ENCODE measurements around the gene TXNDC2.
"Not testable (repeated sequence)": the region's sequence is repeated elsewhere in the genome, so short reads cannot be mapped to it uniquely, and the experiment has no call there.

Gene TXNDC2

DNA sequence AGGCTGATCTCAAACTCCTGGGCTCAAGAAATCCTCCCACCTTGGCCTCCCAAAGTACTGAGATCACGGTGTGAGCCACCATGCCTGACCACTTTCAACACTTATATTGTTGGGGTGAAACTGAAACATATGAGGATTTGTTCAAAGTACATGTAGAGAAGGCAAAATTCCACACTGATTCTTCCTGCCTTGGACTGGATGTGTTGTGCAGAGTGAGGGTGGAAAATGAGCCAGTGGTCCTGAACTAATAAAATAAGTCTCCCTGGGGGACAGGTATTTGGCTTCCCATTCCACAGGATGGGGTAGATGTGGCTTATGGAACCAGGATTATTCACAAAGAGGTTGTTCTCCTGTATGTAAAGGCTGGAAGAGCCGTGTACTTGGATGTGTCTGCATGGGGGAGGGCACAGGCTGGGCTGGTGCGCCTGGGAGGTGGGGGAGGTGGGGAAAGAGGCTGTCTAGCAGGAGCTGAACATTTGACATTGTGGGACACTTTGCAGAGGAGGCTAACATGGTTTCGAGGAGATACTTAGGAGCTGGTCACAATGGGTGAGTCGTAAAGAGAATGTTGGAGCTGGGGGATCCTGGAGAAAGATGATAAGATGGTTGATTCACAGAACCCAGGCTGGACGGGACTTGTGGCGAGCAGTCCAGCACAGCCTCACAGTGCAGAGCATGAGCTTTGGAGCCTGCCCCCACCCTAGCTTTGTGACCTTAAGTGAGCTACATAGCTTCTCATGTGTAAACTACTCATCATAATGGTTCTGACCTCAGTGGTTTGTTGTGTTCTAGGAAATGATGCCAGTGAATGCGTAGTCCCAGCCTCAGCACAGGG is at the start of gene TXNDC2:
Gene TXNDC2 (plus strand): TSS at position 804 of the 835 bp plus-strand sequence. CDS start 708 bp downstream, outside the sequence.
- in situ Hi-C loops (cut with MboI; ENCODE audit: low sequenced_read_pairs), result no loop called here

DNA sequence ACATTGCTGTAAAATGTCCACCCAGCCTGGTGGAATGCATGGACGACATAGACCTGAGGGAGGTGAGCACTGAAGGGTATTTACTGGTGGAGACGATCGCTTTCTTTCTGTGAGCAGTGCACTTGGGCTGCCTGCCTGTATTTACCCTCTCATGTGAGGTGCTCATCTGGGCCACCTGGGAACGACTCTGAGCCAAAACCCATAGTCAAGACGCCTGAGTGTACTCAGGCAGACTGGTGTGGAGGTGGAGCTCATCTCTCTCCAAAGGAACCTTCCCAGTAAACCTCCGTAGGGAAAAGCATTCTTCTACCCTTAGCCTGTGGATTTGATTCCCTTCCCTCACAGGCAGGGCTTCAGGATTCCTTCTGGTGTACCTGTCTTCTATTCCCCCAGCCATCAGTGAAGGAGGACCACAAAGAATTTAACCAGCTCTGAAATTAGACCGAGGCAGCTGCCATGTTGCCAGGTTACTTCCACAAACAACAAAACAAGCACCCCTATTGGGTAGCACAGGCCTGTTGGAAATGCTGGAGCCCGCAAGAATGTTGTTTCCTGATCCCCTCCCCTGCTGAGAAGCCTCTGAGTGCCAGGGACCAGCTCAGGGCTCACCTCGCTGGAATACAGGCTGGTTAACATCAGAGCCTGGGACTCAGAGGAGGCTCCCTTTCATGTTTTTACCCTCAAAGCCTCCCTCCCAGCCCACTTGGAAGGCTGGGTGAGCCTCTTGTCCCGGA is 47.5 kb upstream of the TXNDC2 start:
- in situ Hi-C loops (cut with MboI; ENCODE audit: low sequenced_read_pairs), result no loop called here

DNA sequence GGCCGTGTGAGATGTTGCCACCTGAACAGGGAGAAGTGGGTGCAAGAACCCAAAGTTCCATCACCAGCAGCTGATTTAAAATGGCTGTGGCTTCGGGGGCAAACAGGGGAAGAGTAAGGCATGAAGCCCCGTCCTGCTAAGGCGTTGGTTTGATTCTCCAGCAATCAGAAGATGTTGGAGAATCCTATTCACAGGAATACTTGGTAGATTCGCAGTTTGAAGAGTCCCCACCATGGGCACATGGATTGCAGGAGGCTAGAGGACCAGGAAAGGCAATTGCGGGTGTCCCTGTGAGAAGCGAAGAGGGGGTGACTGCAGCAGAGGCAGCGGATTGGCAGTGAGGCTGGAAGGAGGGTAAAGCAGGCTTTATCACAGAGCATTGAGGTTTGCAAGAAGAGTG is 46.6 kb upstream of the TXNDC2 start:
- in situ Hi-C loops (cut with MboI; ENCODE audit: low sequenced_read_pairs), result no loop called here

DNA sequence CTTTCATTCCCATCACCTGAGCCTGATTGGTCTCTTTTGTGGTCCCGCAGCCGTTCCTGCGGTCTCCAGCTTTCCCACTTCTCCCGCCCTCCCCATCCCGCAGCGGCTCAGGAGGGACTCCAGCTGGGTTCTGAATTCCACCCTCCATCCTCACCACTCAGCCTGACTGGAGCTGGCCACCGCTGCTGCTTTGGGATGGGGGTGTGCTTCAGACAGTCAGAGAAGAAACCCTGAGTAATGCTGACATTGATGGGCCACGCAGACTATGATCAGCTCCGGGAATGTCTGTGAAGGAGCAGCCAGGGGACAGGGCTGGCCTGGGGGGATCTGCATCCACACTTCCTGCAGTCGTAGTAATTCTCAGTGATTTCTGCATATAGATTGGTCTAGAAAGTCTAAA is 45.9 kb upstream of the TXNDC2 start:
- in situ Hi-C loops (cut with MboI; ENCODE audit: low sequenced_read_pairs), result no loop called here

DNA sequence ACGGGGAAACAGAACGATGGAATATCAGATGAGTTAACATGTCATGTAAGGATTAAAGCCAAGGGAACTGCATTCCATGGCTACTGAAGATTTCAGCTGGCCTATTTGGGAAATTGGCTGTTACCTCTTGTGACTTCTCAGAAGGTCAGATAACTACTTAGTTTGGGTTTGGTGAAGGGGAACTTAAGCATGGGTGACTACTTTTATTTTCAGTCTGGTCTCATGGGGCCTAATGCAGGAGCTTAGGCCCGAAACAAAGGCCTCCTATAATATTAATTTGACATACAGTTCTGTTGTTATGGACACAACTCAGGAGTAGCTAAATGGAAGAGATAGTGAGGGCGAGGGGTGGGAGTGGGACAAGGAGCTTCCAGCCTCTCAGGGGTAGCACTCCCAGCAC is 44.0 kb upstream of the TXNDC2 start:
- in situ Hi-C loops (cut with MboI; ENCODE audit: low sequenced_read_pairs), result no loop called here

DNA sequence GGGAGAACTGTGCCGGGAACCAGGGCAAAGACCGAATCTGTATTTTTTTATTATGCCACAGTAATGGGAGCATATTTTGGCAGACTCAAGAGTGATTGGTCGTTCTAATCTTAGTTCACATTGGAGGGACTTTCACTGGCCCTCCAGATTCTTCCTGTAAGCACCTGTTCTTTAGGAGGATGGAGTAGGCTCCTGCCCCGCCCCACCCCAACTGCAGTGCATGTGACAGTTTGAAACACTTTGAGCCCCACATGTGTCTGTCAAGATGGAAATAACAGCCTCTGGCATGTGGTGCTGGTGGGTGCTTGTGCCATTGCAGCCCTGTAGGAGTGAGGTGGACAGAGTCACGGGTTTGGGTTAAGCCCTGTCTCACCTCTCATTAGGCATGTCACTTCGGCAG is 43.3 kb upstream of the TXNDC2 start:
- in situ Hi-C loops (cut with MboI; ENCODE audit: low sequenced_read_pairs), result no loop called here

DNA sequence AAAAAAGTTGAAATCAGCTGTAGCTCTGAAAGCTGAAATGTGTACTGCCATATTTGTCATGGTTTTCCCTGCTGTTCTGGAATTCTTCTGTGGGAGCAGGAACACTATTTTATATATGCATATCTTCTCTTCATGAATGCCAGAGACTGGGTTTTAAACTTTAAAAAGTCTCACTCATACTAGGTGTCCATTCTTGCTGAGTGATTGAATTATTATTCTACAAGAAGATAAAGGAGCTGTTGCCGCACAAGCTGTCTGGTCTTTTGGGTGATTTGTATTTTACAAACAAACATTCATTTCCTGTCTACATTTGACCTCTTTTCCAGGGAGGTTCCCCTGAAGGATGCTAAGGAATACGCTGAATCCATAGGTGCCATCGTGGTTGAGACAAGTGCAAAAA is 40.5 kb upstream of the TXNDC2 start:
- in situ Hi-C loops (cut with MboI; ENCODE audit: low sequenced_read_pairs), result no loop called here

DNA sequence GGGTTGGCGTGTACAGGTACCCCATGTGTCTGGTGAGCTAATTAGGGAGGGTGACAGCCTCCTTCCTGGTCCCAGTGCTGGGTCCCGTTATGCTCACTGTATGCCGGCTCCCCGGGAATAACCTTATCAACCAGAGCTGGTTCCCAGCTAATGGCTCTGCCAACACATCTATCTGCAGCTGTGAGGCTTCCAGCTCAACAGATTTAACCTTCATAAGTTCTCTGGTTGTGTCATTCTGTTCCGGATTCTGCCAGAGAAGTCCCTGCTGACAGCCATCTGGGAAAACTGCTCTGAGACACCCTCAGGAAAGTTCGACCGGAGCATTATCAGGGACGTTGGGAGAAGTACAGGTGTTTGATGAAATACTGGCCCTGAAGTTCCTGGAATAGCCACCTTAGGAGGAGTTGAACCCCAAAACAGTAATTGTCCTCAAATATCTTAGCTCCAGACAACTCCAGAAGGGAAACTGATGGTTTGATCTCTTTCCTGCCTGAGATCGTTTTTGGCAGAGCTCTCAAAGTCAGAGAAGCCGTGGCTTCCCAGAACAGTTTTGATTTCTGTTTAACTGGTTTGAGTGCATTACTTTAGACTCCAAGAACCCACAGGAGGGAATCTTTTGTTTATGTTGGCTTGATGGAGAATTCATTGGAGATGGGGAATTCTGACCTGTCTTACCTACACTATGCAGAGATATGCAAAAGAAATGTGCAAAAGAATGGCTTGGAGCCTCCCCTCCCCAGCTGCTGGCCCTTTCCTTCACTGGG is 39.4 kb upstream of the TXNDC2 start:
- in situ Hi-C loops (cut with MboI; ENCODE audit: low sequenced_read_pairs), result no loop called here

DNA sequence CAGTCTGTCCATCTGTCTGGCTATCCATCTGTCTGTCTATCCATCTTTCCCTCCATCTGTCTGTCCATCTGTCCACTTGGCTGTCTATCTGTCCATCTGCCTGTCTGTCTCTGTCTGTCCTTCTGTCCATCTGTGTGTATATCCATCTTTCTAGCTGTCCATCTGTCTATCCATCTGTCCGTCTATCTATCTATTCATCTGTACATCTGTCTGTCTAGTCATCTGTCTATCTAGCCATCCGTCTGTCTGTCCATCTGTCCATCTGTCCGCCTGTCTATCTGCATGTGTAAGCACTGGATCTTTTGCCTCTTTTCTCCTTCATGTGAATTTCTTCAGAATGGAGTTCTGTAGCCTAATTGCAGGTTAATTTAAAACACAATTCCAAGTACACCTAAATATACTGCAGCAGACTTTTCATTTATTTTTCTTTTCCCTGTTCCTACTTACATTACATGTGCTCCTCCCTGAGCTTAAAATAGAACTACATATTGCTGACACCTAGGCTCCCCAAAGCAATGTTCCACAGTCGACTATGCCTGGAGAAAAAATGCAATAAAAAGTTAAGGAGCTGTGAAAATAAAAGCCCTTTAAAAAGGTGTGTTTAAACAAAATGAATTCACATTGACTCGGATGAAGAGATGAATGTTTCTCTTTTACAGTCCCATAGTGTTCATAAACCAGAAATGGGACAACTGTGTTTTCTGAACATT is 37.4 kb upstream of the TXNDC2 start:
- in situ Hi-C loops (cut with MboI; ENCODE audit: low sequenced_read_pairs), result no loop called here

DNA sequence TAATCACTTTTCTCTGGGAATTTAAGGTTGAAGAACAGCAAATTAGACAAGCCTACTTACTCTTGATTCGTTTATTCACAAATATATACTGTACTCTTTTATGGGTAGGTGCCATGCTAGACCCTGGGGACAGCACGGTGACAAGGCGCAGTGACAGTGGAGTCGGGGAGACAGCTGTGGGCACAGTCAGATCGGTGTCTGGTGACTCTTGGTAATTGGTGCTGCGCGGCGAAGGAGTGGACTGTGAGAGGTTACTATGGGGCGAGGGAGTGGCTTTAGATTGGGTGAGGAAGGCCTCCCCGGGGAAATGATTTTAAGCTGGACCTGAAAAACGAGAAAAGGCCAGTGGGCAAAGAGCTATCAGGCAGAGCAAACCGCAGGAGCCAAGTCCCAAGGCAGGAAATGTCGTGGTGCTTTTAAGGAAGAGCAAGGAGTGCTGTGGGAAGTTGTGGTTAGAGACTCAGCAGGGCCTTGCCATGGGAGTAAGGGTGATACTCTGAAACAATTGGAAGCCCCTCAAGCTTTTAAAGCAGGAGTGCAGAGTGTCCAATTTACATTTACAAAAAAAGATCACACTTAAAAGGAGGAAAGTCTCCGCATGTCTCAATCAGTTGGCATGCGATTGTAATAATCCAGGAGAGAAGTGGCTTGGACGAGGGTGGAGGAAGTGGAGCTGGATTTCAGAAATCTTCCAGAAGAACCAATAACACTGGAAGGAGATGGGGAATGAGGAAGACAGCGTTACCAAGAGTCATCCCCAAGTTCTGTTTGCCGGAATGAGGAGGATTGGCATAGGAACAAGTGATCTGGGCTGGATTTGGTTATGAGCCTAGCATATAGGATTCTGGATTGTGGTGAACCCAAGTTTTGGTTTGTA is 36.1 kb upstream of the TXNDC2 start:
- in situ Hi-C loops (cut with MboI; ENCODE audit: low sequenced_read_pairs), result no loop called here

DNA sequence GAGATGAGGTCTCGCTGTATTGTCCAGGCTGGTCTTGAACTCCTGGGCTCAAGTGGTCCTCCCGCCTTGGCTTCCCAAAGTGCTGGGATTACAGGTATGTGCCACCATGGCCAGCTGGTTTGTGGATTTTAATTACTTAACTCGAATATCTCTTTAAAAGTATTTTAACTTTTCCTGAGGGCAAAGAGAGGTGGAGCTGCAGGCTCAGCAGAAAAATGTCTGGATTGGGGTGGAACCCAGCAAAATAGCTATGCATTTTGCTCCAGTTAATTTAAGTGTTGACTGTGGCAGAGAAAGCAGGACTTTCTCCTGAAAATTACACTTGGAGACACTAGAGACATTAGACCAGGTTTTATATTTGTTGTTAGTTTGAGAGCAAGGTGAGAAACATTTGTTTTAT is 35.5 kb upstream of the TXNDC2 start:
- in situ Hi-C loops (cut with MboI; ENCODE audit: low sequenced_read_pairs), result no loop called here

DNA sequence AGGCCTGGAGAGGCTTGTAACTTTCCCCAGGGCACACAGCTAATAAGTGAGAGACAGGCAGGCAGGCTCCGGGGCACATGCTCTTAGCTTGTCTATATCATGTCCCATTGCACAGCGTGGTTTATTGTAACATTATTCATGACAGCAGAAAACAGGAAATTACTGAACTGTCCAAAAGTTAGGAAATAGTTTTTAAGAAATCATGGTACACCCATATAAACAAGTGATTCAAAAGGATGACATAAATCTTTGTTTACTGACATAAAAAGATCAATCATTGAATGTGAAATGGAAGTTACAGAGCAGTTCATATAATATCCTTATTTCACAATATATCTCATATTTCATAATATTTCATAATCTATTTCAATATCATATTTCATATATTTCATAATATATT is 34.3 kb upstream of the TXNDC2 start:
- in situ Hi-C loops (cut with MboI; ENCODE audit: low sequenced_read_pairs), result no loop called here

DNA sequence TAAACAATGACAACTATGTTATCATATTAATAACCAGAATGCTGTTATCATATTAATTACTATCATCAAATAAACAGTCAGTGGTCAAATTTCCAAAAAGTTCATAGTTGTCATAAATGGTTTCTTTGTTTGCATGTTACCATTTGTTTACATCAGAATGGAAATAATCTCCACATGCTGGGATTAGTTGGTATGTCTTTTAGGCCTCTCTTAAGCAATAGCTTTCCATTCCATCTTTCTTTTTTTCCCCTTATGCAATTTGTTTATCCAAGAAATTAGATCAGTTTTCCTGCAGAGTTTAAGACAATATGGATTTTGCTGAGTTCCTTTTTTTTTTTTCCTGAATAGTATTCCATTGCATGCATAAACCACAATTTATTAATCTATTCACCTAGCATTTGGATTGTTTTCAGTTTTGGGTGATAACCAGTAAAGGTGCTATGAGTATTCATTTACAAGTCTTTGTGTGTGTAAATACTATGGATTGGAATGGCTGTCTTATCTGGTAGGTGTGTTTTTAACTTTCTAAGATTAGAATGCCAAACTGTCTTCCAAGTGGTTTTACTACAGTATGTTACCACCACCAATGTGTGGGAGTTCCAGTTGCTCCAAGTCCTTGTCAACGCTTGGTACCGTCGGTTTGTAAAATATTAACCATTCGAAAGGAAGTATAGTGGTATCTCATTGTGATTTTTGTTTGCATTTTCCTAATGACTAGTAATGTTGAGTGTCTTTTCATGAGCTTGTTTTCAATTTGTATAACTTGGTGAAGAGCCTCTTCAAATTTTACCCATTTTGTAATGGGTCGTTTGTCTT is 33.3 kb upstream of the TXNDC2 start:
- in situ Hi-C loops (cut with MboI; ENCODE audit: low sequenced_read_pairs), result no loop called here

DNA sequence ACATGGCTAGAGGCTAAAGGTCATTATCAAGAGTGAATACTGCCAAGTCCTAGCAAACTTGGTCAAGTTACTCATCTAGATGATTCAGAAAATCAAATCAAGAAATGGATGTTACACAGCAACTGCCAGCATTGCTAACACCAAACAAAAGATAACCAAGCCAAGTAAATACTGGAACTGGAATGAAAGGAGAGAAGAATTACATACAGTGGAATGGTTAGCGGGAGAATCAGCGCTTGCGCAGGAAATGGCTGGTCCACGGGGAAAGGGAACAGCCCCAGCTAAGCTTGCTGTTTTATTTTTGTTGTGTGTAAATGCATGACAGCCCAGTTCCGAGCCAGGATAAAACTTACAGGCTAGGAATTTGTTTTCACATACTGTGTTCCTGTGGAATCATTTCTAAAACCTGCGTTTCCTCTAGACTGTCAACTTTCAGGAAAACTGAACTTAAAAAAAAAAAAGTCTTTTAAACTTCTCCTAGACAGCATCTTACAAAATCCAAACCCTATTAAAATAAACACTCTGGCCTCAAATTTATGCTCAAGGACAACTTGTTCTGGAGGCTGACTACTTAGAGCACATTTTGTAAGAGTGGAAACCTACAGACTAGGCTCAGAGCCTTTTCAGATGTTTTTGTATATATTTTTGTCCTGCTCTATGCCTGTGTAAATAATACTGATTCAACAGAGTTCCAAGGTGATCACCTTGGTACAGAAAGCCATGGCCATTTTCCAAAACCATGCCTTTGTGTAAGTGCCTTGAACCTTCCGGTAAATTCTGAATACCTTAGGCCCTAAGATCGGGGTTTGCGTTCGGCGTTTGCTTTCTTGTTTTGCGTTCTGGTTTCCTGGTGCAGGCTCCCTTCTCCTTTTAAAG is 30.7 kb upstream of the TXNDC2 start:
- in situ Hi-C loops (cut with MboI; ENCODE audit: low sequenced_read_pairs), result no loop called here

DNA sequence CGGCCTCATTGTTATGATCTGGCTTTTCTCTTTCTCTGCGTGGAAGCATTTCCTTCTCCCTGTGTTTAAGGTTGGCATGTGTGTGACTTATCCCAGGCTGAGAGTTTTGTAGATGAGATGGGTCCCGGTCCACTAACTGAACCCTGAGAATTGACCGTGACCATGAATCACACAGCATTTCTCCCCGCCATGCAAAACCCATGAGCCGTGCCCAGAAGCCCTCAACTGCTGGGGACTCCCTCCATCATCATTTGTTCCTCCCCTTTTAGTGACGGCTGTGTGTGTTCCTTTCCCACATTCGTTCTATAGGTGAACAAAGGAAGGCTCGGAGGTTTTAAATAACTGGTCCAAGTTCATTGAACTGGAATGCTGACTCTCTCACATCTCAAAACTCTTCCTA is 30.1 kb upstream of the TXNDC2 start:
- in situ Hi-C loops (cut with MboI; ENCODE audit: low sequenced_read_pairs), result no loop called here

DNA sequence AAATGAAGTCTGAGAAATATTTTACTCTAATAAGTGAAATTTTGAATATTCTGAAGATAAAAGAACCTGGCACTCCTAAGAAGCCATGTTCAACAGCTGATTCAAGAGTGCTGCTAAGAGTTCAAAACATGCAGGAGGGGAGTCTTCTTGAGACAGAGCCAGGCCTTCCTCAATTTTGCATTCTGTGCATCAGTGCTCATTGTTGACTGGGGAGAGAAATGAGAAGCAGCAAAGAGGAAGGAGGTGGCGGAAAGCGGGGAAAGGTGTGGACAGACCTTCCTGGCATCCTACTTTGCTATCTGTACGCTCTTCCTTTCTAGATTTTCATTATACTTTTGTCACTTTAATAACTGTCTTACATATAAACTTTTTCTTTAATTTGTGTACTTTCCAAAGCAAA is 29.7 kb upstream of the TXNDC2 start:
- in situ Hi-C loops (cut with MboI; ENCODE audit: low sequenced_read_pairs), result no loop called here

DNA sequence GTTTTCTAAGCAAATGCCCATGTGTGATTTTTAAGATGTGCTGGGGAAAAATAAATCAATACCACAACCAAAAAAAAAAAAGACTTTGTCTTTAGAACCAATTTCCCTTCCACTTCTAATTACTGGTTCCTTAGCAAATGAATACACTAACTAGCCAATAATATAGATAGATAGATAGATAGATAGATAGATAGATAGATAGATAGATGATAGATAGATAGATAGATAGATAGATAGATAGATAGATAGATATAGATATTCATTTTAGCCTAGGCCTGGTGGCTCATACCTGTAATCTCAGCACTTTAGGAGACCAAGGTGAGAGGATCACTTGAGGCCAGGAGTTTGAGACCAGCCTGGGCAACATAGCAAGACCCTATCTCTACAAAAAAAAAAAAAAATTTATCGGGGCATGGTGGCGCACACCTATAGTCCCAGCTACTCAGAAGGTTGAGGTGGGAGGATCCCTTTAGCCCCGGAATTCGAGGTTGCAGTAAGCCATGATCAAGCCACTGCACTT is 28.2 kb upstream of the TXNDC2 start:
- in situ Hi-C loops (cut with MboI; ENCODE audit: low sequenced_read_pairs), result not testable (repeated sequence)

DNA sequence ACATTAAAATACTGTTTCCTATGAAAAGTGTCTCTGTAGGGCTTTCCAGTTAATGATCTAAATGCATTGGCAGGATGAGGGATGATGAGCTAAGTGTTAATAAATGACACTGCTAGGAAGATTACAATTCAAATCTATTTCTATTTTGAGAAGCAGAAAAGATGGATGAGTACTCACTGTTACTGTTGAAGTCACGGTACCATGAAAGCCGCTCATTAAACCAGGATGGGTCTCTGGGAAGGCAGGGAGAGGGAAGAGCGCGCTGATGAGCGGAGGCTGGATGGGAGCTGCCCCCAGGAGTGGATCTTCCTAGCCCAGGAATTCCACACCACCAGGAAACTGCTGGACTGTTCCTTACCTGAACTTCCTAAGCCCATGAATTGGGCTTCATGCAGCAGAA is 27.1 kb upstream of the TXNDC2 start:
- in situ Hi-C loops (cut with MboI; ENCODE audit: low sequenced_read_pairs), result no loop called here
